Upper lobe of left lung (tissue), 4 donors: Measurements from ENCODE around the gene CLIP4.

Source experiments
- CTCF ChIP-seq, 6 experiments: fragments of 450-650 bp in 4 of 6; fragments of 200-600 bp in 2 of 6; sonication (generic) in 2 of 6; IDR thresholded peaks; one replicate each; pipeline ENCODE4 v1.5.1; 2016 to 2019; ENCODE audit warnings: antibody characterized with exemption in 6 of 6
- EP300 ChIP-seq, 4 donors: sonication (generic); formaldehyde crosslinking; IDR thresholded peaks; one replicate each; pipeline ENCODE4 v1.5.1; 2017; ENCODE audit warnings: antibody characterized with exemption in 4 of 4, control low read depth in 2 of 4
- POLR2A ChIP-seq, 4 donors: fragments of 450-650 bp; IDR thresholded peaks; one replicate each; pipeline ENCODE4 v1.5.1; 2016 to 2017; ENCODE audit warnings: antibody characterized with exemption in 4 of 4, mild to moderate bottlenecking in 2 of 4
- POLR2AphosphoS5 ChIP-seq, 2 donors: sonication (generic); formaldehyde crosslinking; IDR thresholded peaks; one replicate each; pipeline ENCODE4 v1.5.1; 2017; ENCODE audit warnings: antibody characterized with exemption in 2 of 2

GRCh38 chr2:29097569-29097968, 17.6 kb upstream of the CLIP4 start:
- no peak for TF ChIP-seq CTCF (IDR thresholded peaks at IDR 0.05)
- TF ChIP-seq POLR2AphosphoS5 (IDR thresholded peaks at IDR 0.05): no peak
- TF ChIP-seq POLR2A (IDR thresholded peaks at IDR 0.05): no peak
- TF ChIP-seq EP300 (IDR thresholded peaks at IDR 0.05): no peak
